H1 (cell line): ENCODE results near the gene EPS8L1. TPM values are rescaled to one million over a fixed set of nuclear protein-coding genes. Genes with fewer than 3 reads are reported as not detected.
"Not testable (repeated sequence)": the region's sequence is repeated elsewhere in the genome, so short reads cannot be mapped to it uniquely, and the experiment has no call there.

Experiments used
- CTCF ChIA-PET: fragments of 300-600 bp; sonication (Branson Sonifier 250); formaldehyde crosslinking; loops from one replicate; lab custom pipeline; 2021; ENCODE audit not compliant: partially characterized antibody; lab: Charles Lee
- POLR2A ChIA-PET: fragments of 300-600 bp; sonication (Branson Sonifier 250); formaldehyde crosslinking; loops from one replicate; lab custom pipeline; 2021; ENCODE audit warnings: inconsistent platforms; ENCODE audit not compliant: partially characterized antibody; lab: Charles Lee
- DNase-seq, 2 experiments: peaks; one replicate each; pipeline versions ENCODE4 v3.0.0 to v3.0.0-alpha.2; 2010 to 2022; ENCODE audit warnings: low spot score in 2 of 2, low read depth in 1 of 2, mixed read lengths in 1 of 2
- FAIRE-seq: peaks from 2 replicates; lab custom pipeline; 2011; peaks lifted over from hg19 to GRCh38; lab: Jason Lieb, UNC
- H2AFZ ChIP-seq: 2 replicates; pipeline ENCODE4 v1.8.1; 2012; ENCODE audit warnings: low read length, inconsistent platforms
- H2AK5ac ChIP-seq: 2 replicates; pipeline ENCODE4 v1.6.1; 2013; ENCODE audit warnings: low read depth, low read length
- H2BK120ac ChIP-seq: replicated peaks from 2 replicates; pipeline ENCODE3; 2013; ENCODE audit warnings: low read depth, low read length, inconsistent platforms
- H2BK12ac ChIP-seq: 2 replicates; pipeline ENCODE4 v1.6.1; 2013; ENCODE audit warnings: low read depth, low read length
- H2BK15ac ChIP-seq: 2 replicates; pipeline ENCODE4 v1.6.1; 2013; ENCODE audit warnings: low read length
- H2BK20ac ChIP-seq: 2 replicates; pipeline ENCODE4 v1.6.1; 2013; ENCODE audit warnings: low read length
- H2BK5ac ChIP-seq: 2 replicates; pipeline ENCODE4 v1.6.1; 2013; ENCODE audit warnings: low read depth, low read length
- H3K14ac ChIP-seq: 2 replicates; pipeline ENCODE4 v1.6.1; 2013; ENCODE audit warnings: inconsistent platforms; ENCODE audit not compliant: insufficient read length
- H3K18ac ChIP-seq: 2 replicates; pipeline ENCODE4 v1.6.1; 2013; ENCODE audit warnings: low read length; ENCODE audit errors: extremely low read depth
- H3K23ac ChIP-seq: 2 replicates; pipeline ENCODE4 v1.6.1; 2013; ENCODE audit warnings: inconsistent platforms; ENCODE audit not compliant: insufficient read length
- H3K23me2 ChIP-seq: 2 replicates; pipeline ENCODE4 v1.6.1; 2013; ENCODE audit warnings: low read depth, low read length
- H3K27ac ChIP-seq: 2 replicates; pipeline ENCODE4 v1.6.1; 2011; ENCODE audit warnings: low read depth, low read length, inconsistent platforms
- H3K27me3 ChIP-seq, 4 experiments: replicated peaks in 1 of 4; 1 replicate in 1 of 4; 2 replicates in 3 of 4; pipeline versions ENCODE4 v1.6.1 to v1.8.1; 2011 to 2013; ENCODE audit warnings: low read length in 3 of 4, mild to moderate bottlenecking in 3 of 4, inconsistent platforms in 2 of 4, mixed read lengths in 2 of 4, moderate library complexity in 1 of 4; ENCODE audit not compliant: control insufficient read depth in 3 of 4, insufficient read depth in 3 of 4; ENCODE audit errors: extremely low read depth in 1 of 4
- H3K36me3 ChIP-seq, 4 experiments: 2 replicates each; pipeline versions ENCODE4 v1.6.1 to v1.8.1; 2011 to 2013; ENCODE audit warnings: mild to moderate bottlenecking in 4 of 4, low read length in 3 of 4, moderate library complexity in 2 of 4, control low read depth in 1 of 4, inconsistent platforms in 1 of 4; ENCODE audit not compliant: insufficient read depth in 4 of 4, control insufficient read depth in 2 of 4
- H3K4ac ChIP-seq: replicated peaks from 2 replicates; pipeline ENCODE3; 2013; ENCODE audit warnings: low read length, low read depth, mixed read lengths, inconsistent platforms; ENCODE audit not compliant: insufficient read length
- H3K4me1 ChIP-seq, 4 experiments: replicated peaks in 1 of 4; 1 replicate in 1 of 4; 2 replicates in 3 of 4; pipeline versions ENCODE4 v1.6.1 to v1.8.1; 2011 to 2013; ENCODE audit warnings: low read length in 3 of 4, inconsistent platforms in 2 of 4, mixed read lengths in 1 of 4; ENCODE audit not compliant: insufficient read depth in 4 of 4, control insufficient read depth in 3 of 4
- H3K4me2 ChIP-seq, 2 experiments: 2 replicates each; pipeline versions ENCODE4 v1.6.1 to v1.8.1; 2011 to 2013; ENCODE audit warnings: low read depth in 2 of 2, low read length in 2 of 2, control low read depth in 1 of 2, inconsistent platforms in 1 of 2, mild to moderate bottlenecking in 1 of 2; ENCODE audit not compliant: insufficient read depth in 1 of 2
- H3K4me3 ChIP-seq, 4 experiments: fragments of 200-600, 300-600 bp in 1 of 4; sonication (generic), shearing (Covaris generic), sonication (Bioruptor Twin) in 1 of 4; 2 replicates each; pipeline versions ENCODE4 v1.5.1 to v1.8.1; 2011 to 2016; ENCODE audit warnings: low read length in 4 of 4, low read depth in 3 of 4, control low read depth in 2 of 4, inconsistent platforms in 2 of 4, mild to moderate bottlenecking in 2 of 4, mixed read lengths in 1 of 4, moderate library complexity in 1 of 4; ENCODE audit not compliant: insufficient read depth in 2 of 4; ENCODE audit errors: extremely low read depth in 1 of 4
- H3K56ac ChIP-seq: replicated peaks from 2 replicates; pipeline ENCODE3; 2013; ENCODE audit warnings: low read depth, mild to moderate bottlenecking, mixed read lengths, low read length, inconsistent platforms; ENCODE audit not compliant: insufficient read length
- H3K79me1 ChIP-seq: 2 replicates; pipeline ENCODE4 v1.6.1; 2013; ENCODE audit warnings: low read depth, low read length, control low read depth
- H3K79me2 ChIP-seq, 2 experiments: 2 replicates each; pipeline versions ENCODE4 v1.6.1 to v1.8.1; 2012 to 2013; ENCODE audit warnings: low read length in 2 of 2, mild to moderate bottlenecking in 2 of 2, inconsistent platforms in 1 of 2; ENCODE audit not compliant: insufficient read depth in 2 of 2, control insufficient read depth in 1 of 2
- H3K9ac ChIP-seq, 4 experiments: replicated peaks in 1 of 4; 1 replicate in 1 of 4; 2 replicates in 3 of 4; pipeline versions ENCODE4 v1.6.1 to v1.8.1; 2011 to 2013; ENCODE audit warnings: low read depth in 3 of 4, low read length in 3 of 4, control low read depth in 2 of 4, mild to moderate bottlenecking in 2 of 4, moderate library complexity in 2 of 4, inconsistent platforms in 1 of 4; ENCODE audit errors: extremely low read depth in 1 of 4
- H3K9me3 ChIP-seq, 2 experiments: 2 replicates each; pipeline versions ENCODE4 v1.6.1 to v1.8.1; 2012 to 2013; ENCODE audit warnings: mild to moderate bottlenecking in 2 of 2, moderate library complexity in 2 of 2, control low read depth in 1 of 2, inconsistent platforms in 1 of 2, low read depth in 1 of 2, low read length in 1 of 2, mixed read lengths in 1 of 2; ENCODE audit not compliant: insufficient read depth in 2 of 2
- H4K20me1 ChIP-seq, 2 experiments: replicated peaks in 1 of 2; 2 replicates each; pipeline versions ENCODE3 to v1.8.1; 2011 to 2013; ENCODE audit warnings: inconsistent platforms in 2 of 2, low read length in 2 of 2, mild to moderate bottlenecking in 1 of 2; ENCODE audit not compliant: insufficient read depth in 2 of 2, control insufficient read depth in 1 of 2
- H4K5ac ChIP-seq: 2 replicates; pipeline ENCODE4 v1.6.1; 2013; ENCODE audit warnings: low read length, low read depth, mixed read lengths, inconsistent platforms; ENCODE audit not compliant: insufficient read length
- H4K8ac ChIP-seq: 2 replicates; pipeline ENCODE4 v1.8.0; 2013; ENCODE audit warnings: mild to moderate bottlenecking, moderate library complexity, low read length, inconsistent platforms; ENCODE audit not compliant: insufficient read depth; ENCODE audit errors: extremely low read depth
- H4K91ac ChIP-seq: replicated peaks from 2 replicates; pipeline ENCODE3; 2013; ENCODE audit warnings: low read length, mixed read lengths, inconsistent platforms; ENCODE audit not compliant: insufficient read length
- BRCA1 ChIP-seq: IDR thresholded peaks from 2 replicates; pipeline ENCODE4 v1.6.1; 2012; ENCODE audit warnings: low read depth, low read length, improper control_type of control experiment
- CEBPB ChIP-seq: IDR thresholded peaks from 2 replicates; pipeline ENCODE4 v1.6.1; 2012; ENCODE audit warnings: low read depth, low read length
- CTBP2 ChIP-seq: IDR thresholded peaks from 2 replicates; pipeline ENCODE4 v1.7.0; 2011; ENCODE audit warnings: borderline replicate concordance, mild to moderate bottlenecking, moderate library complexity, mixed read lengths, low read length; ENCODE audit not compliant: insufficient read depth, insufficient read length
- E2F6 ChIP-seq: IDR thresholded peaks from 2 replicates; pipeline ENCODE4 v1.6.1; 2012; ENCODE audit warnings: inconsistent platforms
- EGR1 ChIP-seq: IDR thresholded peaks from 2 replicates; pipeline ENCODE4 v1.6.1; 2011; ENCODE audit warnings: low read depth, low read length, borderline replicate concordance
- KDM4A ChIP-seq: IDR thresholded peaks from one replicate; pipeline ENCODE4 v1.7.1; 2012; ENCODE audit warnings: low read depth, mild to moderate bottlenecking, moderate library complexity, low read length, inconsistent platforms; ENCODE audit not compliant: severe bottlenecking
- RXRA ChIP-seq: IDR thresholded peaks from 2 replicates; pipeline ENCODE4 v1.6.1; 2011; ENCODE audit warnings: low read depth, mild to moderate bottlenecking, low read length, moderate library complexity; ENCODE audit not compliant: insufficient read depth
- SAP30 ChIP-seq: fragments of 300-600 bp; sonication (generic); IDR thresholded peaks from 2 replicates; pipeline ENCODE4 v1.7.1; 2012; ENCODE audit warnings: low read length, moderate library complexity, mild to moderate bottlenecking, inconsistent platforms; ENCODE audit not compliant: insufficient read depth, insufficient replicate concordance
- WGBS, 2 experiments: shearing (Covaris generic) in 1 of 2; methylation state at CpG; one replicate each; pipeline versions ENCODE4 v1.1.6 to v1.1.7; 2013 to 2015; ENCODE audit warnings: low lambda C conversion rate in 2 of 2, mixed read lengths in 2 of 2, inconsistent platforms in 1 of 2, low coverage in 1 of 2, missing lambda C conversion rate in 1 of 2; ENCODE audit not compliant: insufficient replicate concordance in 2 of 2, insufficient coverage in 1 of 2, insufficient read length in 1 of 2; ENCODE audit errors: extremely low coverage in 1 of 2, missing lambda C conversion rate in 1 of 2; 5-methylcytosine and 5-hydroxymethylcytosine counted together
- polyA plus RNA-seq, 7 experiments: library from polyadenylated mRNA; depleted of rRNA in 3 of 7; stranded (reverse) in 5 of 7; unstranded in 2 of 7; fragments of >200 nt in 5 of 7; fragments of 200-250 nt in 2 of 7; gene quantifications; 1 replicate in 5 of 7; 2 replicates in 1 of 7; 4 replicates in 1 of 7; pipeline versions ENCODE4 v1.2.1 to v1.2.3, GENCODE V29; 2011 to 2013; ENCODE audit warnings: missing spikeins in 2 of 7, mixed read lengths in 2 of 7
- total RNA-seq: library from RNA; stranded (reverse); fragmentation: NEBNext Ultra II Directional; extraction: Animal tissue kit (Norgen Biotek cat#: 25700); gene quantifications from 2 replicates; pipeline ENCODE4 v1.2.1, GENCODE V29; 2021

EPS8L1 gene
- total and polyA plus RNA-seq, 2 of the 8 experiments (the other 6 are each of a cell fraction or from before 2014, with no cell fraction given) = 19.8 to 30.2 TPM

- TF ChIP-seq SAP30 (no peak), CEBPB (no peak), E2F6 (no peak), RXRA (no peak), KDM4A (no peak), EGR1 (no peak), CTBP2 (no peak), BRCA1 (no peak)
Observed at GRCh38 chr19:55032170-55032800, 43.4 kb upstream of the EPS8L1 start (continued).

- H3K4me2 ChIP-seq, H3K23ac ChIP-seq, CTCF ChIA-PET, H2BK5ac ChIP-seq, H3K14ac ChIP-seq, DNase-seq, H3K79me1 ChIP-seq, H3K9me3 ChIP-seq, H3K9ac ChIP-seq, H2BK12ac ChIP-seq, H2BK120ac ChIP-seq, H3K56ac ChIP-seq, POLR2A ChIA-PET, H3K18ac ChIP-seq, H3K4me1 ChIP-seq, H3K27me3 ChIP-seq, H3K23me2 ChIP-seq, H3K27ac ChIP-seq, H3K36me3 ChIP-seq, H2AK5ac ChIP-seq, H4K91ac ChIP-seq, FAIRE-seq, H4K5ac ChIP-seq, H4K8ac ChIP-seq, H2BK20ac ChIP-seq, H2BK15ac ChIP-seq, H3K4ac ChIP-seq, H2AFZ ChIP-seq, H3K4me3 ChIP-seq, H4K20me1 ChIP-seq: not testable (repeated sequence)
- WGBS, 2 experiments = 90 to 93% methylated on average over 6 to 40 of the region's 70 CpGs
- peaks cover 0 to 18% of the 10 kb centered on the region in 2 experiments; a peak in 1 of 4 replicates for H3K79me2 ChIP-seq
Observed at GRCh38 chr19:55032976-55033643, 42.6 kb upstream of the EPS8L1 start.
